ENCODE measurements around the gene PTPRC.

PTPRC gene

GRCh38 chr1:198643808-198644207 is 5.0 kb downstream of the PTPRC start:
- no peak for DNase-seq (ENCODE audit: low read depth)

DNA sequence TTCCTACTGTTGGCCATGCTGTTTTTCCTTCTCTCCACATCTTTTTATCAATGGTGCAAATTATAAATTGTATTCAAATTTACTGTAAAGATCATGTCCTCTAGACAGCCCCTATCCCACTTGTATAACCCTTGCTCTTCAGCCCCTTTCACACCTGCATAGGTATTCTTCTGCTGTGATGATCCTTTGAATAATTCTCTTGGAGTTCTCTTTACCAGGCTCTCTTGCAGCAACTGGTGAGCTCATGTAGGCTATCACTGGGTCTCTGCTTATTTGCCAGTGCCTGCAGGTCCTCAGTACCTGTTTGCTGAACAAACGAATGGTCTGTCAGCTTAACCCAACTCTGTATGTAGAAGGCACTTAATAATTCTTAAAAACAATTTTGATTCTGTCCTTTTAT is 8.2 kb downstream of the PTPRC start:
- DNase-seq (ENCODE audit: low read depth), result no peak

GRCh38 chr1:198648592-198648991 is 9.8 kb downstream of the PTPRC start:
- no peak for DNase-seq (ENCODE audit: low read depth)

DNA sequence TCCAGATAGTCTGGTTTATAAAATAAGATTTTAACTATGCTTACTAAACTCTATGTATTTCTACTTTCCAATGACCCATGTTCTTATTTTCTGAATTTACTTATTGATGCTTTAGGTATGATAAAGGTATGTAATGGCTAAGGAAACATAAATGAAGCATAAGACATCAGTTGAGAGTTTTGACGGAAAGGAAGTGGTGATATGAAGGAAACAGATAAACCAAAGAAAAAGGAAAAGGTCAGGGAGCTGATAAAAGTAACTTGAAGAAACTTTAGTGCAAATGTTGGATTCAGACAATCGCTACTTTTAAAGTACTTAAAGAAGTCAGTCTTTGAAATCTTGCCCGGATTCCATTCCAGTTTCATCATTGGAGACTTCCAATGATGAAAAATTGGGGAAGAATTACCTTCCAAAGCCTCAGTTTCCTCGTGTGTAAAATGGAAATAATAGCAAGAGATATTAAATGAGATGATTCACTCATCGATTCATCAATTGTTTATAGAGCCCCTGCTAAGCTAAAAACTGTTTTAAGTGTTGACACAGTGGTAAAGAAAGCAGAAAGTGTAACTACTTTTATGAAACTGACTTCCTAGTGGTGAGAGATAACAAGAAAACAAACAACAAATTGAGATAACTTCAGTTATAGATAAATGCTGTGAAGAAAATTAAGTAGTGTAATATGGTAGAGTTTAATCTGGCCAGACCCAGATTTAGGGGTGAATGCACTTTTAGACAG is 10.6 kb downstream of the PTPRC start:
- DNase-seq (ENCODE audit: low read depth), result no peak

- DNase-seq (ENCODE audit: low read depth), result no peak
Observed at GRCh38 chr1:198649968-198650338, 11.1 kb downstream of the PTPRC start.

DNA sequence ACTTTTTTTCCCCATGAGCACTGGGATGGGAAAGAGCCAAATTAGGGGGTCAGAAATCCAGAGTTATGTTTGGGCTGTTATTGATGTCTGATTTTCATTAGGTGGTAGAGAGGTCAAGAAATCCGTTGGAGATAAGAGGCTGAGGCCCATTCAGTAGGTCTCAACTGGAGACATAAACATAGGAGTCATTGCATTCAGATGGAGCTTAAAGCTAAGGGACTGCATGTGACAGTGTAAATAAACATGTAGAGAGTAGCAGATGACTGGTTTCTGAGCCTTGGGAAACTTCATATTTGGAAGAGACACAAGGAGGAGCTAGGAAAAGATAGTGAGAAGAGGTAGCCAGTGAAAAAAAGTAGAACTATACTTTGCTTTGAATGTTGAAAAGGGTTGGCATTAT is 11.7 kb downstream of the PTPRC start:
- no peak for DNase-seq (ENCODE audit: low read depth)

DNA sequence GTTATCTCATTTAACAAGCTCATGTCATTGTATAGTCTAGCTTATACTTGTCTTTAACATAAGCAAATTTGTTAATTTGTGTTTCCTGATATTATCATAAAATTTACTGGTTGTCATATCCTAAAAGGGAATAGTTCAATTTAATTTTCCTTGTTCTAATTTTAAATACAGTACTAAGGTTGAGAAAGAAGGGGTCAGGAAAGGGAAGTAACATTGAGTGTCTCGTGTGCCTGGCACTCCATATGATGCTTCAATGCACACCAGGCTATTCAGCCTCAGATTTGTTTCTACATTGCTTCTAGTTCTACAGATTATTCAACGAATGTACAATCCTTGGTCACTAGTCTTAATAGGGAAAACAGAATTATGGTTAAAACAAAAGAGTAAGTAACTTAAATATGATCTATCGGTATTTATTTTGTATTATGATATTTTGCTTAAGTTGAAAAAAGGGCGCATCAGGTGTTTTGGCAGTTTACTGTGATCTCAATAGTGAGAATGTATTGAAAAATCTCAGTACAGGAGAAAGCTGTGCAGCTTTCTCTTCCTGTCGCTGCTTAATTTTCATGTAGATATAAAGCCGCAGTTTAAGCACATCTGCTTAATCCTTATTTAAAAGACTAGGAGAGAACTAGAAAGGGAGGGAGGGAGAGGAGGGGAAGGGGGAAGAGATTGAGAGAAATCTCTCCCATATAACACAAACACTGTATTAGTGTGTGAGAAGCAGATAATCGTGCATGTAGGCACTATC is 13.0 kb downstream of the PTPRC start:
- no peak for DNase-seq (ENCODE audit: low read depth)

DNA sequence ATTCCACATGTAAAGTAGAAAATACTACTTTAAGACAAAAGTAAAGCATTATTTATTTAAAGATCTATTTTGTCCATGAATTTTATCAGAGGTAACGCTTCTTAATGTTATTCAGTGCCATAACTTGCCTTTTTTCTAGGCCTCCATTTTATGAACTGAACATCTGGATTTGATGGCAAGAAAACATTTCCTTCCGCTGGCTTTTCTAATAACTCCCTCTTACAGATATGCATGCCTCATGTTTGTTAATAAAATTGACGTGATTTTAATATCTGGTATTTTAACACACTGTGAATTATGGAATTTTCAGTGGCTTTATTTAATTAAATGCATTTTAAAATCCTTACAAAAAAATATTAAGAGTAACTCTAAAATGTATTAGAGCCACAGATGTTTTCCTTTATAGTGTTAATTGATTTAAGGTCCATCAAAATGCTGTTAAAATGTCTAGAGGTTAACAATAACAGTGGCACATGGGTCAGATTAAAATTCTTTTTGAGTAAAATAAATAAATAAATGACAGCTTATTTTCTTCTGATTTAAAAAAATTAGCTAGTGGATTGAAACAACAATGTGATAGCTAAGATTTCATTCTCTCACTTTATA is 15.1 kb downstream of the PTPRC start:
- DNase-seq (ENCODE audit: low read depth), result no peak

- peak; percentile 12 for DNase-seq (ENCODE audit: low read depth)
Observed at GRCh38 chr1:198655459-198656121, 16.8 kb downstream of the PTPRC start.

DNA sequence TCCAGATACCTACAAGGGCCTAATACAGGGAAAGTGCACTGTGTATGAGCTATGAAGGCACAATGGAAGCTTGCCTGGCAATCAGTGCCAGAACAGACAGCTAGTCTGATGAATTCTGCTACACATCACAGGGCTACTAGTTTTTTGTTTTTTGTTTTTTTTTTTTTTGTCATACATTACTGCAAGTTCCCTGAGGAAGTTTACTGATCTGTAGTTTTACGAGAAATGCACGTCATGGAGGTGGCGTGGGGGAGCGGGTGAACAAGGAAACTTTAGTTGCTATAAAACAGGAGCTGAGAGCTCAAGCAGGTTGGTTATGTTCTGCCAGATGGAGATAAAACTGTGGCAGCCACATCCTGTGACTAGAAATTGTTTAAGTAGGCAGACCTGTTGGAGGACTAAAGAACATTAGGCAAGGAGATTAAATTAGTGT is 17.7 kb downstream of the PTPRC start:
- DNase-seq (ENCODE audit: low read depth), result no peak

DNA sequence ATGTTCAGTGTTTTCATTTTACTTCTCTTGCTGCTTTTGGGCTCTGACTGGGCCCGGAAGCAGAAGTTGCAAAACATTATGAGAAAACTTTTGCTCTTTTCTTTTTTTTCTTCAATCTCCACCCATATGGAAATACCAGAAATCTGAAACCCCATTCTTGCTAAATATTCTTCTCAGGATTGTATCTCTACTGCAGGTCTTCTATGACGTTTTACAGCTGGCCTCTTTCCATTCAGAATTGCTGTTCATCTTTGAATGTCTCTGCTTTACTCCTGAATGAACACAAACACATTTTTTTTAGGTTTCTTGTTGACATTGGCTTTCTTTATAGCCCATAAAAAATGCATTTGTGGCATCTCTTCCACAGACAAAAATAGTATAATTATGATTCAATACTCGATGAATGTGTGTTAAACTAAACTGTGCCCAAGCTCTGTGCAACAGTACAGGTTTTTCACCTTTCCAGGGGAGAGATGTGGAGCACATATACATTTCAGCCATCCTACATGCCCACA is 18.8 kb downstream of the PTPRC start:
- DNase-seq (ENCODE audit: low read depth), result peak; percentile 93

DNA sequence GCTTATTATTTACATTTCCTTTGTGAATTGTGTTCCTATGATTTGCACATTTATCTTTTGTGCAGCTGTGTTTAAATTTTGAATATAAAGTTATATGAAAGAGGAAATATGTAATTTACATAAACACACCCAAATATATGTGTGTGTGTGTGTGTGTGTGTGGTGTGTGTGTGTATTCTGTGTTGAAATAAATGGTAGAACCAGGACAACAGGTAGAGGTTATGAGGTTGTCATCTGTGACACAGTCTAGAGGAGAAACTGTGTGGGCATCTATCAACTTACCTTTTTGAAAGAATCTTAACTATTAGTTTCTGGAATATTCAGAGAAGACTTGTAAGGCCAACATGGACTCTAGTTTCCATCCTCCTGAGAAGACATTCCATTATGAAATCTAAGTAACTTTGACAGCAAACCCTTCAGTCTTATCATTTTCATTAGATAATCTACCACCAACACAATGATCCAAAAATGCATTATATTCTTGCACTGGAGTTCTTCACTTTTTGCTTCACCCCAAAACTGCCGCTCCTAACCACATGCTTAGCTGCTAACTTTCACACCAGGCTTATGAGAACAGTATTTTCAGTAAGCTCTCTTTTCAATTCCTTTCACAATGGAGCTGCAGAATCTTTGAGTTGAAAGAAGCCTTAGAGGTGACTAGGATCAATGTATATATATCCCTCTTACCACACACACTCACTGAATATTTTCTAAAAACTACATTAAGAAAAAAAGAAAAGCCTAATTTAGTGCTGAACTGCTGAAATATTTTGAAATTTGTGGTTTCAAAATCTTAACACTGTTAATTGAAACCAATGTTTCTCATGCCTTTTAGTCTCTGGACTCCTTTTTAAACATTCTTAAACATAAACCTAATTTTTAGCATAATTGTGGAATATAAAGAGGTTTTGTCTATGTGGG is 21.8 kb downstream of the PTPRC start:
- DNase-seq (ENCODE audit: low read depth), result no peak

DNA sequence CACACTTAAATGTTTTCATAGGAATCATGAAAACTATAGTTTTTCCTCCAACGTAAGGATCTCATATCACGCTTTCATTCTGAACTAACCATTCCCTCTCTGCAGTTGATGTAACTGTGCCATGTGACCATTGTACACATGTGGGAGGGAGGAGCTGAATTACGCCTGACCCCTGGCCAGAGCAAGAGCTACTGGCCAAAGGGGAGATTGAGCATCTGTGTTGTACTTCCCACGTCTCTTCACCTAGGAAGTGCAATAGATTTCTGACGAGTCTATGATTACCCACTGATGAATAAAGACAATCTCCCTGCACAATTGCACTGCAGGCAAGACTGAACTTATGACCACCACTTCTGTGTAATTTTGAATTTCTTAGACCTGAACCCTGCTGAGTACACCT is 24.0 kb downstream of the PTPRC start:
- DNase-seq (ENCODE audit: low read depth), result no peak

GRCh38 chr1:198664068-198664788 is 25.4 kb downstream of the PTPRC start:
- no peak for DNase-seq (ENCODE audit: low read depth)

DNA sequence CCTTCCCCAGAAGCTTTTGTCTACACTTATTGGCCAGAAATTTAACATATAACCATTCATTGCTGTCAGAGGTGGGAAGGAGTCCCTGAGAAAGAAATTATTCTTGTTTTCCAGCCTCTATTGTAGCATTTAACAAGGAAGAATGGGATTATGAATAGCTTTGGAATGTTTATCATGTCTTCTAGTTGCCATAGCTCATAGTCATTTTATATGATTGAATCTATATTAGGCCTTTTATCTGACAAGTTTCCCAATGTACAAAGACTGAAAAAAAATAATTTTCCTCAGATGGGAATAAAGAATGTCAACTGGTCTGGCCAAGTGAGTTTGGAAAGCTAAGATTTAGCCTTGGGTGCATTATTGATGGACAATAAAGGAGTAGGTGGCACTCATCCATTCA is 28.3 kb downstream of the PTPRC start:
- DNase-seq (ENCODE audit: low read depth), result no peak

DNA sequence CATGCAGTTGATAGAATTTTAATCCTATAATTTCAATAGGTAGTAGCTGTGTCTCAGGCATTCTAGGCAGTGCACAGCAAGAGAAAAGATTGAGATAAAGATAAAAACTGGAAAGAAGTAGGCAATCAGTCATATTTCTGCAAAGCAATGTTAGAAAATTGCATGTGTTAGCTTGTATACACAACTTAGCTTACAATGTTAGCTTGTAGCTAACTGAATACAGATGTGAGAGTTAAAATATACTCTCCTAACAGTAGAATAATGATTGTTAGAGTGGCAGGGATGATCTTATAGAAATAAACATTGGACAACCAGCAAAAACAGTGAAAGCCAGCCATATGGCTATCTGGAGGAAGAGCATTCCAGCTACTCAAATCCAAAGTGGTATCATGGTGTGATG is 29.0 kb downstream of the PTPRC start:
- DNase-seq (ENCODE audit: low read depth), result no peak

- DNase-seq (ENCODE audit: low read depth), result peak; percentile 81
Observed at GRCh38 chr1:198669023-198669698, 30.3 kb downstream of the PTPRC start.

GRCh38 chr1:198669771-198670170 is 30.9 kb downstream of the PTPRC start:
- DNase-seq (ENCODE audit: low read depth), result no peak

GRCh38 chr1:198671136-198671535 is 32.3 kb downstream of the PTPRC start:
- DNase-seq (ENCODE audit: low read depth), result no peak

DNA sequence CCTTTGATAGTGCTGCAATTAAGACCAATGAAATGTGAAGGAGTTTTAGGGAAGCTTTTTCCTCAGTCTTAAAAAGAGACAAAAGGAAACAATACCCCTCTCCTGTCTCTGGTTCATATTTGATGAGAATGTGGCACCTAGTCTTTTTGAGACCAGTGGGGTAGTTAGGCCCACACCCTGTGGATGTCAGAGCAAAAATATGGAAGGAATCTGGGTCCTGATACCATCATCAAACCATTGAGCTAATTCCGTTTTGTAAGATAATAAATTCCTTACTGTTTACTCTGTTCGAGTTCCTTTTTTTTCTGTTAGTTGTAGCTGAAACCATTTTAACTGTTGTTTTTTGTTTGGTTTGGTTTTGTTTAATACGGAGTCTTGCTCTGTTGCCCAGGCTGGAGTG is 33.3 kb downstream of the PTPRC start:
- no peak for DNase-seq (ENCODE audit: low read depth)

All from stromal cell of bone marrow (primary cell).